Natural killer cell (primary cell): ENCODE results near the gene POLD1. TPM values are rescaled to one million over a fixed set of nuclear protein-coding genes. Genes with fewer than 3 reads are reported as not detected.

Source experiments
- ATAC-seq, 3 donors: fragments of 150-1000 bp in 2 of 3; fragments of 200-7000 bp in 1 of 3; cut with Tn5 transposase; 1 replicate in 1 of 3; 2 replicates in 2 of 3; pipeline ENCODE4 v1.10.0; 2021; ENCODE audit warnings: mild to moderate bottlenecking in 2 of 3, moderate library complexity in 2 of 3
- DNase-seq, 2 donors: peaks; one replicate each; pipeline versions ENCODE4 v3.0.0 to v3.0.0-alpha.2; 2013 to 2021; ENCODE audit warnings: mixed read lengths in 1 of 2
- H3K27ac ChIP-seq: one replicate; pipeline ENCODE4 v1.5.1; 2013; ENCODE audit warnings: mild to moderate bottlenecking, low read length
- H3K27me3 ChIP-seq: one replicate; pipeline ENCODE4 v1.6.1; 2013; ENCODE audit warnings: low read length; ENCODE audit not compliant: control insufficient read depth, insufficient read depth
- H3K36me3 ChIP-seq: one replicate; pipeline ENCODE4 v1.6.1; 2013; ENCODE audit warnings: low read length; ENCODE audit not compliant: control insufficient read depth, insufficient read depth
- H3K4me1 ChIP-seq: one replicate; pipeline ENCODE4 v1.6.1; 2013; ENCODE audit warnings: low read length; ENCODE audit not compliant: control insufficient read depth, insufficient read depth
- H3K4me3 ChIP-seq: one replicate; pipeline ENCODE4 v1.5.1; 2013; ENCODE audit warnings: low read length
- H3K9me3 ChIP-seq: one replicate; pipeline ENCODE4 v1.6.1; 2013; ENCODE audit warnings: low read length; ENCODE audit not compliant: control insufficient read depth, insufficient read depth
- H3K27ac Mint-ChIP-seq, 2 donors: one replicate each; pipeline ENCODE4 v1.8.0; 2022; ENCODE audit warnings: mild to moderate bottlenecking in 2 of 2, mixed read lengths in 2 of 2, moderate library complexity in 1 of 2
- H3K27me3 Mint-ChIP-seq, 2 donors: one replicate each; pipeline ENCODE4 v1.8.0; 2022; ENCODE audit warnings: low read depth in 2 of 2, mixed read lengths in 2 of 2
- H3K36me3 Mint-ChIP-seq: one replicate; pipeline ENCODE4 v1.8.0; 2022; ENCODE audit warnings: mixed read lengths
- H3K4me1 Mint-ChIP-seq, 2 donors: one replicate each; pipeline ENCODE4 v1.8.0; 2022; ENCODE audit warnings: mixed read lengths in 2 of 2
- H3K4me3 Mint-ChIP-seq: one replicate; pipeline ENCODE4 v1.8.0; 2022; ENCODE audit warnings: mild to moderate bottlenecking, moderate library complexity, mixed read lengths
- H3K9me3 Mint-ChIP-seq, 2 donors: one replicate each; pipeline ENCODE4 v1.8.0; 2022; ENCODE audit warnings: mixed read lengths in 2 of 2
- CTCF ChIP-seq: fragments of 200-600 bp; IDR thresholded peaks from one replicate; pipeline ENCODE4 v1.8.0; 2022; ENCODE audit warnings: antibody characterized with exemption
- WGBS: methylation state at CpG from one replicate; pipeline ENCODE4 v1.1.7; 2013; ENCODE audit warnings: missing lambda C conversion rate; ENCODE audit not compliant: insufficient coverage; 5-methylcytosine and 5-hydroxymethylcytosine counted together
- intact Hi-C: fragments of 100-400 bp; cut with micrococcal nuclease; formaldehyde crosslinking; loops from one replicate; pipeline ENCODE4 v1.14.2; 2022
- total RNA-seq, 4 donors: library from RNA; stranded (reverse); fragments of 120-200 nt in 1 of 4; gene quantifications; one replicate each; pipeline versions ENCODE4 v1.2.3 to v1.2.4, GENCODE V29; 2013 to 2022

The POLD1 gene
- total RNA-seq, 3 donors from 2014 or later (not counting 1 experiment from before 2014, with no cell fraction given): 26.1 to 32.0 (median 30.2) TPM

GRCh38 chr19:50362030-50362412 lies 22.1 kb upstream of the POLD1 start:
- intact Hi-C loops: no loop called here
- peaks cover 40 to 62% of the 10 kb centered on the region in 2 donors for H3K4me1 Mint-ChIP-seq
- Histone ChIP-seq H3K27me3 (no peaks in the 10 kb centered on the region), H3K9me3 (no peaks in the 10 kb centered on the region), H3K4me3 (no peak overlapping the region), H3K4me1 (peaks cover 57% of the 10 kb centered on the region), H3K36me3 (no peaks in the 10 kb centered on the region), H3K27ac (no peak overlapping the region)
- ATAC-seq: no peak
- H3K27ac Mint-ChIP-seq: peak overlapping the region in 1 of 2 donors; percentile 16
- H3K36me3 Mint-ChIP-seq: no peaks in the 10 kb centered on the region
- H3K4me3 Mint-ChIP-seq: no peak overlapping the region
- WGBS: 88% methylated on average over 5 of the region's 7 CpGs
- H3K9me3 Mint-ChIP-seq: no peaks in the 10 kb centered on the region
- TF ChIP-seq CTCF: no peak
- no peak for DNase-seq
- no peaks in the 10 kb centered on the region for H3K27me3 Mint-ChIP-seq

- no peaks in the 10 kb centered on the region for H3K27me3 Mint-ChIP-seq
- peak overlapping the region; percentile 67 for H3K4me3 Mint-ChIP-seq
- intact Hi-C loops: no loop called here
- DNase-seq (peak in 1 of 2 donors; percentile 9), ATAC-seq (no peak)
- 79% methylated on average over 8 of the region's 11 CpGs for WGBS
- no peaks in the 10 kb centered on the region for H3K36me3 ChIP-seq
- H3K9me3 ChIP-seq: no peaks in the 10 kb centered on the region
- H3K27ac Mint-ChIP-seq: peak overlapping the region; percentile 16 to 71
- no peak overlapping the region for H3K27ac ChIP-seq
- no peak for TF ChIP-seq CTCF
- H3K36me3 Mint-ChIP-seq: no peaks in the 10 kb centered on the region
- peaks cover 51% of the 10 kb centered on the region for H3K4me1 ChIP-seq
- H3K4me3 ChIP-seq: no peak overlapping the region
- H3K9me3 Mint-ChIP-seq: no peaks in the 10 kb centered on the region
- peaks cover 35 to 56% of the 10 kb centered on the region in 2 donors for H3K4me1 Mint-ChIP-seq
- no peaks in the 10 kb centered on the region for H3K27me3 ChIP-seq
Measured at GRCh38 chr19:50362656-50363424, 21.3 kb upstream of the POLD1 start.

- intact Hi-C loops: no loop called here
- H3K4me1 Mint-ChIP-seq: peaks cover 24 to 43% of the 10 kb centered on the region in 2 donors
Measured at GRCh38 chr19:50365434-50366306, 18.5 kb upstream of the POLD1 start, which contains the start of gene NAPSA. NAPSA (minus strand) TSS chr19:50365639; CDS start chr19:50365621, 18 bp downstream.

More at GRCh38 chr19:50365434-50366306, 18.5 kb upstream of the POLD1 start, which contains the start of gene NAPSA:
- Histone ChIP-seq H3K27me3 (no peaks in the 10 kb centered on the region), H3K9me3 (no peaks in the 10 kb centered on the region), H3K4me1 (peaks cover 49% of the 10 kb centered on the region), H3K4me3 (no peak within 1 kb of the TSS), H3K36me3 (no peaks in the 10 kb centered on the region), H3K27ac (peak within 1 kb of the TSS; percentile 3)
- H3K4me3 Mint-ChIP-seq: peak within 1 kb of the TSS; percentile 58
- DNase-seq (peak in 1 of 2 donors; percentile 12), ATAC-seq (no peak)
- peak within 1 kb of the TSS; percentile 69 to 85 for H3K27ac Mint-ChIP-seq
- no peaks in the 10 kb centered on the region for H3K36me3 Mint-ChIP-seq
- H3K9me3 Mint-ChIP-seq: no peaks in the 10 kb centered on the region
- H3K27me3 Mint-ChIP-seq: no peaks in the 10 kb centered on the region
- 75% methylated on average over 8 of the region's 11 CpGs for WGBS
- TF ChIP-seq CTCF: no peak
